ENCODE measurements around the gene CNNM3. TPM values are rescaled to one million over a fixed set of nuclear protein-coding genes. Genes with fewer than 3 reads are reported as not detected.
"Not testable (repeated sequence)": the region's sequence is repeated elsewhere in the genome, so short reads cannot be mapped to it uniquely, and the experiment has no call there.

The CNNM3 gene
- total RNA-seq, 1 donor from 2014 or later = 10.6 TPM

GRCh38 chr2:96800061-96801004 is 15.7 kb upstream of the CNNM3 start:
- no peak overlapping the region for H3K4me3 ChIP-seq (ENCODE audit: low read depth, low read length)
- TF ChIP-seq CTCF (conservative IDR thresholded peaks at IDR 0.05; ENCODE audit: low read depth, low read length) = no peak
- DNase-seq (ENCODE audit: low read depth) = no peak

GRCh38 chr2:96801005-96801785 is 14.9 kb upstream of the CNNM3 start:
- TF ChIP-seq CTCF (conservative IDR thresholded peaks at IDR 0.05; ENCODE audit: low read depth, low read length) = peak; percentile 87
- DNase-seq (ENCODE audit: low read depth) = no peak
- H3K4me3 ChIP-seq (ENCODE audit: low read depth, low read length) = no peak overlapping the region

DNA sequence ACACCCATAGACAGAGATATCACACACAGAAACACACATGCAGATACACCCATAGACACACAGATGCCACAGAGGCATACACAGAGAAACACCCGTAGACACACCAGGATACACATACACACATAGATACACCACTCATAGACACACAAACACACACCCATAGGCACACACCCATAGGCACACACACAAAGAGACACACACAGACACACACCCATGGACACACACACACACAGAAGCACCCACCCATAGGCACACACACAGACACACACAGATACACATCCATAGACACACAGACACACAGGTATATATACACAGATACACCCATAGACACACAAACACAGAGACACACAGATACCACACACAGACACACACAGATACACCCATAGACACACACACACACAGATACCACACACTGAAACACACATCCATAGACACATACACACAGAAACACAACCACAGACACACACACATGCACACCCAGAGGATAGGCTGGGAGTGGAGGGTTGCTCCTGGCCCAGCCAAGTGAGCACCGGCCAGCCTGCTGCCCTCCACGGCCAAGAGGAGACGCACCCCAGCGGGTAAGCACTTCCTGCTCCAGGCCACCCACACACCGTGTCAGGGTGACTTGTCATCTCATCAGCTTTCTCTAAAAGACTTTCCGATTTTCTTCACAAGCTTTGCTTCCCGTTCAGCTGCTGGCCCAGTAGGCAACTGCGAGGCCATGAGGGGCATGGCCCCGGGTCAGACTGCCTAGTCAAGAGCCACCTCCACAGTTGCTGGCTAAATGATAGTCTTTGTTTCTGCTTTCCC is 14.1 kb upstream of the CNNM3 start:
- no peak for DNase-seq (ENCODE audit: low read depth)
- no peak for TF ChIP-seq CTCF (conservative IDR thresholded peaks at IDR 0.05; ENCODE audit: low read depth, low read length)

GRCh38 chr2:96802721-96803120 is 13.3 kb upstream of the CNNM3 start:
- no peak for TF ChIP-seq CTCF (conservative IDR thresholded peaks at IDR 0.05; ENCODE audit: low read depth, low read length)
- DNase-seq (ENCODE audit: low read depth) = no peak
- H3K4me3 ChIP-seq (ENCODE audit: low read depth, low read length) = no peak overlapping the region

More for the DNA sequence above, 14.1 kb upstream of the CNNM3 start:
- H3K4me3 ChIP-seq (ENCODE audit: low read depth, low read length) = no peak overlapping the region

GRCh38 chr2:96804986-96805385 is 11.1 kb upstream of the CNNM3 start:
- DNase-seq (ENCODE audit: low read depth) = no peak
- no peak for TF ChIP-seq CTCF (conservative IDR thresholded peaks at IDR 0.05; ENCODE audit: low read depth, low read length)
- H3K4me3 ChIP-seq (ENCODE audit: low read depth, low read length) = no peak overlapping the region

- not testable (repeated sequence) for DNase-seq (ENCODE audit: low read depth); H3K4me3 ChIP-seq (ENCODE audit: low read depth, low read length)
These were observed 10.1 kb upstream of the CNNM3 start for GRCh38 chr2:96805946-96806345.
